Hepatocyte (in vitro differentiated cells): ENCODE results near the gene HCK. TPM values are rescaled to one million over a fixed set of nuclear protein-coding genes. Genes with fewer than 3 reads are reported as not detected.

Source experiments
- DNase-seq: peaks from one replicate; pipeline ENCODE4 v3.0.0-alpha.2; 2016; ENCODE audit warnings: low spot score
- H2AFZ ChIP-seq: fragments of 200-600 bp; sonication (generic); 2 replicates; pipeline ENCODE4 v1.6.0; 2016; ENCODE audit warnings: antibody characterized with exemption, mild to moderate bottlenecking
- H3K27ac ChIP-seq: fragments of 200-600 bp; sonication (generic); 2 replicates; pipeline ENCODE4 v1.5.1; 2016; ENCODE audit warnings: mild to moderate bottlenecking
- H3K27me3 ChIP-seq: fragments of 200-600 bp; sonication (generic); 2 replicates; pipeline ENCODE4 v1.6.1; 2016
- H3K36me3 ChIP-seq: fragments of 200-600 bp; sonication (generic); replicated peaks from 2 replicates; pipeline ENCODE4 v1.5.1; 2016; ENCODE audit warnings: low read depth; ENCODE audit not compliant: insufficient read depth
- H3K4me1 ChIP-seq: fragments of 200-600 bp; sonication (generic); 2 replicates; pipeline ENCODE4 v1.5.1; 2016; ENCODE audit warnings: mild to moderate bottlenecking, moderate library complexity; ENCODE audit not compliant: insufficient read depth
- H3K4me2 ChIP-seq: fragments of 200-600 bp; sonication (generic); 2 replicates; pipeline ENCODE4 v1.6.0; 2016
- H3K4me3 ChIP-seq: fragments of 200-600 bp; sonication (generic); 2 replicates; pipeline ENCODE4 v1.5.1; 2016; ENCODE audit warnings: mild to moderate bottlenecking
- H3K79me2 ChIP-seq: fragments of 200-600 bp; sonication (generic); 2 replicates; pipeline ENCODE4 v1.6.0; 2017; ENCODE audit warnings: mild to moderate bottlenecking
- H3K9me2 ChIP-seq: fragments of 200-600 bp; sonication (generic); replicated peaks from 2 replicates; pipeline ENCODE4 v1.6.0; 2017; ENCODE audit warnings: mild to moderate bottlenecking; ENCODE audit not compliant: insufficient read depth
- H3K9me3 ChIP-seq: fragments of 200-600 bp; sonication (generic); 2 replicates; pipeline ENCODE4 v1.5.1; 2016; ENCODE audit warnings: low read depth, mild to moderate bottlenecking
- H4K20me1 ChIP-seq: fragments of 200-600 bp; sonication (generic); 2 replicates; pipeline ENCODE4 v1.6.0; 2016; ENCODE audit warnings: mild to moderate bottlenecking; ENCODE audit not compliant: insufficient read depth, poor library complexity, severe bottlenecking
- EZH2 ChIP-seq: fragments of 200-600 bp; sonication (generic); IDR thresholded peaks from 2 replicates; pipeline ENCODE4 v1.6.1; 2016; ENCODE audit warnings: antibody characterized with exemption, mild to moderate bottlenecking, borderline replicate concordance
- EZH2phosphoT487 ChIP-seq: fragments of 200-600 bp; sonication (generic); IDR thresholded peaks from one replicate; pipeline ENCODE4 v1.6.1; 2018; ENCODE audit warnings: antibody characterized with exemption, mild to moderate bottlenecking, low read depth, moderate library complexity; ENCODE audit not compliant: unreplicated experiment, severe bottlenecking
- WGBS: methylation state at CpG from one replicate; pipeline ENCODE4 v1.1.6; 2016; ENCODE audit warnings: low lambda C conversion rate; ENCODE audit errors: missing lambda C conversion rate; 5-methylcytosine and 5-hydroxymethylcytosine counted together
- polyA plus RNA-seq: library from polyadenylated mRNA; unstranded; fragments of >200 nt; fragmentation: Nextera tagmentation; extraction: Ambion mirVana; gene quantifications from 2 replicates; pipeline ENCODE4 v1.2.1, GENCODE V29; 2016
- total RNA-seq: library from RNA; depleted of rRNA; stranded (reverse); fragments of >200 nt; gene quantifications from 2 replicates; pipeline ENCODE4 v1.2.3, GENCODE V29; 2014
- TF ChIP-seq, protein P1 (sequence below): fragments of 200-600 bp; sonication (generic); IDR thresholded peaks from 2 replicates; pipeline ENCODE4 v1.5.1; 2016; ENCODE audit warnings: antibody characterized with exemption, mild to moderate bottlenecking; ENCODE audit not compliant: poor library complexity

Gene HCK
- total and polyA plus RNA-seq, 2 experiments from 2014 or later = 0.54 to 2.2 TPM

- H3K27me3 ChIP-seq = peaks cover 52% of the 10 kb centered on the region
- TF ChIP-seq EZH2 = no peak
- no peak for TF ChIP-seq EZH2phosphoT487
- TF ChIP-seq, protein P1, sequence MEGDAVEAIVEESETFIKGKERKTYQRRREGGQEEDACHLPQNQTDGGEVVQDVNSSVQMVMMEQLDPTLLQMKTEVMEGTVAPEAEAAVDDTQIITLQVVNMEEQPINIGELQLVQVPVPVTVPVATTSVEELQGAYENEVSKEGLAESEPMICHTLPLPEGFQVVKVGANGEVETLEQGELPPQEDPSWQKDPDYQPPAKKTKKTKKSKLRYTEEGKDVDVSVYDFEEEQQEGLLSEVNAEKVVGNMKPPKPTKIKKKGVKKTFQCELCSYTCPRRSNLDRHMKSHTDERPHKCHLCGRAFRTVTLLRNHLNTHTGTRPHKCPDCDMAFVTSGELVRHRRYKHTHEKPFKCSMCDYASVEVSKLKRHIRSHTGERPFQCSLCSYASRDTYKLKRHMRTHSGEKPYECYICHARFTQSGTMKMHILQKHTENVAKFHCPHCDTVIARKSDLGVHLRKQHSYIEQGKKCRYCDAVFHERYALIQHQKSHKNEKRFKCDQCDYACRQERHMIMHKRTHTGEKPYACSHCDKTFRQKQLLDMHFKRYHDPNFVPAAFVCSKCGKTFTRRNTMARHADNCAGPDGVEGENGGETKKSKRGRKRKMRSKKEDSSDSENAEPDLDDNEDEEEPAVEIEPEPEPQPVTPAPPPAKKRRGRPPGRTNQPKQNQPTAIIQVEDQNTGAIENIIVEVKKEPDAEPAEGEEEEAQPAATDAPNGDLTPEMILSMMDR = no peak
- no peaks in the 10 kb centered on the region for H3K36me3 ChIP-seq
- H3K79me2 ChIP-seq = no peaks in the 10 kb centered on the region
- H3K9me3 ChIP-seq = no peaks in the 10 kb centered on the region
- no peak overlapping the region for H3K4me2 ChIP-seq
- H2AFZ ChIP-seq = no peak overlapping the region
- no peak for DNase-seq
- H3K4me3 ChIP-seq = no peak overlapping the region
- H3K4me1 ChIP-seq = no peaks in the 10 kb centered on the region
- no peak overlapping the region for H3K27ac ChIP-seq
- H4K20me1 ChIP-seq = no peaks in the 10 kb centered on the region
- no peaks in the 10 kb centered on the region for H3K9me2 ChIP-seq
- 93% methylated on average over 7 of the region's 7 CpGs for WGBS
These were observed 42.5 kb upstream of the HCK start for GRCh38 chr20:32009564-32009963.

- TF ChIP-seq, protein P1 = no peak
- no peak for TF ChIP-seq EZH2phosphoT487
- no peak for TF ChIP-seq EZH2
- no peak within 1 kb of the TSS for H3K4me2 ChIP-seq
- H3K27me3 ChIP-seq = peaks cover 58% of the 10 kb centered on the region
- H3K9me2 ChIP-seq = no peaks in the 10 kb centered on the region
- DNase-seq = no peak
- H3K79me2 ChIP-seq = no peaks in the 10 kb centered on the region
- H3K36me3 ChIP-seq = no peaks in the 10 kb centered on the region
- H3K4me1 ChIP-seq = no peaks in the 10 kb centered on the region
- no peaks in the 10 kb centered on the region for H3K9me3 ChIP-seq
- no peaks in the 10 kb centered on the region for H4K20me1 ChIP-seq
- WGBS = 66% methylated on average over 2 of the region's 2 CpGs
- no peak within 1 kb of the TSS for H3K4me3 ChIP-seq
- H2AFZ ChIP-seq = no peak within 1 kb of the TSS
- no peak within 1 kb of the TSS for H3K27ac ChIP-seq
These were observed 41.9 kb upstream of the HCK start, which contains the start of gene CCM2L for GRCh38 chr20:32010101-32010500. CCM2L (plus strand) TSS chr20:32010438; CDS start chr20:32010455, 17 bp downstream.

DNA sequence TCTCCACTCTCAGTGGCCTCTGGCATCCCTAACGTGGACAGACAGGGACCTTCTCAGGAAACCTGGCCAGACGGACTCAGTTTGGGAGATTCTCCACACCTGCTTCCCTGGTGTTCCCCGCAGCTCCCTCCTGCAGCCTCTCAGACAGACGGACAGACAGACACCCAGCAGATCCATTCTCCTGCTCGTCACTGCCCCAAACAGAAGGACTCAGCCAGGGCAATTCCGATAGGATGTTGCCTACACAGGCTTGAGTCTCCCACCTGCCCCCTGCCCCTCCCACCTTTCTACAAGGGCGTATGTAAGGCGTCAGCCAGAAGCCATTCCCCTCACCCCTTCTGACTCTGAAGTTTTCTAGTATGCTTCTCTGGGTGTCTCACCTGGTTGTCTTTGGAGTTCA lies 41.4 kb upstream of the HCK start:
- H3K27me3 ChIP-seq = peaks cover 61% of the 10 kb centered on the region
- no peaks in the 10 kb centered on the region for H4K20me1 ChIP-seq
- no peaks in the 10 kb centered on the region for H3K79me2 ChIP-seq
- H3K4me1 ChIP-seq = no peaks in the 10 kb centered on the region
- no peak overlapping the region for H3K4me3 ChIP-seq
- H3K36me3 ChIP-seq = no peaks in the 10 kb centered on the region
- TF ChIP-seq EZH2phosphoT487 (no peak), EZH2 (no peak)
- TF ChIP-seq, protein P1 = no peak
- no peaks in the 10 kb centered on the region for H3K9me2 ChIP-seq
- no peak overlapping the region for H3K4me2 ChIP-seq
- no peak overlapping the region for H2AFZ ChIP-seq
- H3K9me3 ChIP-seq = no peaks in the 10 kb centered on the region
- H3K27ac ChIP-seq = no peak overlapping the region
- no peak for DNase-seq
- WGBS = 36% methylated on average over 8 of the region's 8 CpGs
